ENCODE measurements around the gene CEP83. TPM values are rescaled to one million over a fixed set of nuclear protein-coding genes. Genes with fewer than 3 reads are reported as not detected.

The CEP83 gene
- 9.1 and 12.6 TPM in 2 replicates for total RNA-seq

GRCh38 chr12:94459728-94460615 lies at the start of gene CEP83:
Gene CEP83 (minus strand): TSS chr12:94459867. CDS start chr12:94412490, 47,377 bp downstream.

Other genes starting within 250 kb of the CEP83 start
- 20.5 and 26.6 TPM in 2 replicates for gene TMCC3, start 190.7 kb upstream of the CEP83 start, total RNA-seq

All from epithelial cell of umbilical artery (primary cell).